SK-N-SH (cell line): Measurements from ENCODE around the gene ACTG2. TPM values are rescaled to one million over a fixed set of nuclear protein-coding genes. Genes with fewer than 3 reads are reported as not detected.

Experiments
- CTCF ChIA-PET: fragments of 300-600, 350-600 bp; formaldehyde crosslinking; extraction: SDS; loops from one replicate; lab custom pipeline; 2021; lab: Yijun Ruan, JAX
- POLR2A ChIA-PET: fragments of 350-600 bp; sonication (Branson Sonifier 250); formaldehyde crosslinking; extraction: SDS; loops from one replicate; lab custom pipeline; 2020; ENCODE audit warnings: antibody characterized with exemption, inconsistent platforms; lab: Yijun Ruan, JAX
- DNase-seq: peaks from one replicate; pipeline ENCODE4 v3.0.0; 2012
- H2AFZ ChIP-seq: fragments of 200-600 bp; sonication (generic); 2 replicates; pipeline ENCODE4 v1.8.1; 2016; ENCODE audit warnings: antibody characterized with exemption, mild to moderate bottlenecking, low read depth
- H3F3A ChIP-seq: fragments of 200-600 bp; sonication (generic); replicated peaks from 2 replicates; pipeline ENCODE3; 2016; ENCODE audit warnings: antibody characterized with exemption, mild to moderate bottlenecking; ENCODE audit not compliant: insufficient read depth
- H3K27ac ChIP-seq, 2 experiments: fragments of 200-500 bp in 1 of 2; fragments of 200-600 bp in 1 of 2; sonication (Bioruptor generic) in 1 of 2; sonication (generic), shearing (Covaris generic) in 1 of 2; 2 replicates each; pipeline versions ENCODE4 v1.5.1 to v1.6.1; 2014 to 2016; ENCODE audit warnings: low read depth in 2 of 2, inconsistent platforms in 1 of 2, low read length in 1 of 2, mild to moderate bottlenecking in 1 of 2, mixed read lengths in 1 of 2
- H3K27me3 ChIP-seq: fragments of 200-600 bp; sonication (generic), shearing (Covaris generic); 2 replicates; pipeline ENCODE4 v1.6.1; 2016; ENCODE audit warnings: mixed run types; ENCODE audit not compliant: insufficient read depth
- H3K36me3 ChIP-seq, 2 experiments: fragments of 200-500 bp in 1 of 2; fragments of 200-600 bp in 1 of 2; sonication (Bioruptor generic) in 1 of 2; sonication (generic) in 1 of 2; replicated peaks in 1 of 2; 2 replicates each; pipeline versions ENCODE3 to v1.5.1; 2014 to 2016; ENCODE audit warnings: low read length in 1 of 2, mild to moderate bottlenecking in 1 of 2; ENCODE audit not compliant: insufficient read depth in 2 of 2, control insufficient read depth in 1 of 2
- H3K4me1 ChIP-seq, 2 experiments: fragments of 200-500 bp in 1 of 2; fragments of 200-600 bp in 1 of 2; sonication (Bioruptor generic) in 1 of 2; sonication (generic), shearing (Covaris generic) in 1 of 2; 2 replicates each; pipeline versions ENCODE4 v1.5.1 to v1.6.1; 2014 to 2016; ENCODE audit warnings: low read depth in 1 of 2, low read length in 1 of 2, mixed run types in 1 of 2; ENCODE audit not compliant: insufficient read depth in 2 of 2, control insufficient read depth in 1 of 2
- H3K4me2 ChIP-seq: fragments of 200-600 bp; sonication (generic), shearing (Covaris generic); 2 replicates; pipeline ENCODE4 v1.6.1; 2017; ENCODE audit warnings: mixed run types
- H3K4me3 ChIP-seq, 2 experiments: fragments of 200-500 bp in 1 of 2; fragments of 200-600 bp in 1 of 2; sonication (Bioruptor generic) in 1 of 2; sonication (generic), shearing (Covaris generic) in 1 of 2; 2 replicates each; pipeline versions ENCODE4 v1.5.1 to v1.8.1; 2014 to 2016; ENCODE audit warnings: low read depth in 2 of 2, inconsistent platforms in 1 of 2, low read length in 1 of 2, mild to moderate bottlenecking in 1 of 2, mixed read lengths in 1 of 2, moderate library complexity in 1 of 2
- H3K79me2 ChIP-seq: fragments of 200-600 bp; sonication (generic); 2 replicates; pipeline ENCODE4 v1.8.1; 2017; ENCODE audit warnings: mild to moderate bottlenecking; ENCODE audit not compliant: insufficient read depth
- H3K9ac ChIP-seq: fragments of 200-600 bp; sonication (generic); 2 replicates; pipeline ENCODE4 v1.6.1; 2017; ENCODE audit warnings: mixed run types
- H3K9me2 ChIP-seq: fragments of 200-600 bp; sonication (generic); 2 replicates; pipeline ENCODE4 v1.6.1; 2017; ENCODE audit warnings: mixed run types
- H3K9me3 ChIP-seq: fragments of 200-600 bp; sonication (generic); 2 replicates; pipeline ENCODE4 v1.6.1; 2017; ENCODE audit warnings: mixed run types, mild to moderate bottlenecking, moderate library complexity
- H4K20me1 ChIP-seq: fragments of 200-600 bp; sonication (generic); 2 replicates; pipeline ENCODE4 v1.6.1; 2017; ENCODE audit warnings: mild to moderate bottlenecking, mixed run types; ENCODE audit not compliant: insufficient read depth
- ELF1 ChIP-seq: IDR thresholded peaks from 2 replicates; pipeline ENCODE4 v1.4.0; 2012
- EP300 ChIP-seq, 2 experiments: IDR thresholded peaks; 2 replicates each; pipeline versions ENCODE4 v1.4.0 to v1.6.1; 2012; ENCODE audit warnings: borderline replicate concordance in 1 of 2, low read depth in 1 of 2, low read length in 1 of 2
- FOSL2 ChIP-seq: IDR thresholded peaks from 2 replicates; pipeline ENCODE4 v1.4.0; 2012; ENCODE audit warnings: low read depth, mild to moderate bottlenecking, moderate library complexity, borderline replicate concordance
- FOXM1 ChIP-seq: IDR thresholded peaks from 2 replicates; pipeline ENCODE4 v1.4.0; 2012; ENCODE audit warnings: low read depth, mild to moderate bottlenecking
- JUND ChIP-seq: IDR thresholded peaks from 2 replicates; pipeline ENCODE4 v1.4.0; 2012
- MXI1 ChIP-seq: IDR thresholded peaks from 2 replicates; pipeline ENCODE4 v1.6.1; 2012; ENCODE audit warnings: mild to moderate bottlenecking, low read depth, low read length, improper control_type of control experiment
- POLR2AphosphoS5 ChIP-seq: IDR thresholded peaks from 2 replicates; pipeline ENCODE4 v1.6.1; 2012; ENCODE audit warnings: low read depth, low read length
- RAD21 ChIP-seq: IDR thresholded peaks from 2 replicates; pipeline ENCODE4 v1.6.1; 2012; ENCODE audit warnings: mild to moderate bottlenecking, low read length
- RCOR1 ChIP-seq: fragments of 150-350 bp; IDR thresholded peaks from 2 replicates; pipeline ENCODE4 v1.6.1; 2017; ENCODE audit warnings: antibody characterized with exemption, low read length
- RXRA ChIP-seq: IDR thresholded peaks from 2 replicates; pipeline ENCODE4 v1.4.0; 2012; ENCODE audit warnings: low read depth, mild to moderate bottlenecking, borderline replicate concordance
- TCF12 ChIP-seq: IDR thresholded peaks from 2 replicates; pipeline ENCODE4 v1.4.0; 2012
- WGBS: methylation state at CpG from one replicate; pipeline ENCODE4 v1.1.6; 2017; ENCODE audit warnings: low lambda C conversion rate; 5-methylcytosine and 5-hydroxymethylcytosine counted together
- polyA plus RNA-seq, 3 experiments: library from polyadenylated mRNA; depleted of rRNA; stranded (reverse); fragments of >200 nt; gene quantifications; 2 replicates each; pipeline ENCODE4 v1.2.3, GENCODE V29; 2012
- TF ChIP-seq, protein P1 (sequence below): IDR thresholded peaks from 2 replicates; pipeline ENCODE4 v1.4.0; 2012; ENCODE audit warnings: low read depth, borderline replicate concordance
- TF ChIP-seq, protein P2 (sequence below): fragments of 150-350 bp; IDR thresholded peaks from 2 replicates; pipeline ENCODE4 v1.6.1; 2017; ENCODE audit warnings: antibody characterized with exemption, low read length, low read depth, borderline replicate concordance
- TF ChIP-seq, protein P3 (sequence below): fragments of 200-600 bp; sonication (generic); IDR thresholded peaks from 2 replicates; pipeline ENCODE4 v1.6.1; 2017; ENCODE audit warnings: antibody characterized with exemption, mild to moderate bottlenecking, moderate library complexity

The ACTG2 gene
- polyA plus RNA-seq, 1 of the 3 experiments (the other 2 are of a cell fraction) = 0.25 TPM

DNA sequence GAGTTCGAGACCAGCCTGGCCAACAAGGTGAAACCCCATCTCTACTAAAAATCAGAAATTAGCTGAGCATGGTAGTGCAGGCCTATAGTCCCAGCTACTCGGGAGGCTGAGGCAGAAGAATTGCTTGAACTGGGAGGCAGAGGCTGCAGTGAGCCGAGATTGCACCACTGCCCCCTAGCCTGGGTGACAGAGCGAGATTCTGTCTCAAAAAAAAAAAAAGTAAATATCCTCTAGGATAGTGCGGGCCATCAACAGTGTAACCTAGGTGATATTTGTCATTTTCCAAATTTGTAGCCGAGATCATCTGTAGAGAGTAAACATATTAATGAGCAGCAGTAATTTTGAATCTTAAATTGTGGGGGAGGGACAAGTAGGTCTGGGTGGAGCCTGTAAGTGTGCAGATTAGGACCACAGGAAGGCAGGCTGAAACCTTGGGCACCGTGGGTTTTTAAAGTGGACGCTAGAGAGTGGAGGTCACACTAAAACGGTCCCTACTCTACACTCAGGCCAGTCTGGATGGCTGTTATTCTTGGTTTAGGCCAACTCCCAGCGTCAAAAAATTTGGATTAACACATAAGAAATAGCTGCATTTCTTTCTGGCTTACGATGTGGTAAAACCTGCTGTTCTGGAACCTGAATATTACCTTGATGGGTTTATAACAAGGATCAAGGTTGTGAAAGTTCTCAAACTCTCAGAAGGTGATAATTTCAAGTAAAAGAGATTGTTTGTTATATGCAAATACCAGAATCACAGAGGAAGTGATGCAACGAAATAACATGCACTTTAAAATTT lies 69.2 kb downstream of the ACTG2 start:
- TF ChIP-seq RXRA (no peak), RCOR1 (no peak), FOSL2 (no peak), FOXM1 (no peak), TCF12 (no peak), MXI1 (no peak), ELF1 (no peak), EP300 (IDR thresholded peaks at IDR 0.05; ENCODE audit: borderline replicate concordance in 1 of 2, low read depth in 1 of 2, low read length in 1 of 2) (no peak), JUND (no peak), RAD21 (no peak), POLR2AphosphoS5 (no peak)
- TF ChIP-seq, protein P1, sequence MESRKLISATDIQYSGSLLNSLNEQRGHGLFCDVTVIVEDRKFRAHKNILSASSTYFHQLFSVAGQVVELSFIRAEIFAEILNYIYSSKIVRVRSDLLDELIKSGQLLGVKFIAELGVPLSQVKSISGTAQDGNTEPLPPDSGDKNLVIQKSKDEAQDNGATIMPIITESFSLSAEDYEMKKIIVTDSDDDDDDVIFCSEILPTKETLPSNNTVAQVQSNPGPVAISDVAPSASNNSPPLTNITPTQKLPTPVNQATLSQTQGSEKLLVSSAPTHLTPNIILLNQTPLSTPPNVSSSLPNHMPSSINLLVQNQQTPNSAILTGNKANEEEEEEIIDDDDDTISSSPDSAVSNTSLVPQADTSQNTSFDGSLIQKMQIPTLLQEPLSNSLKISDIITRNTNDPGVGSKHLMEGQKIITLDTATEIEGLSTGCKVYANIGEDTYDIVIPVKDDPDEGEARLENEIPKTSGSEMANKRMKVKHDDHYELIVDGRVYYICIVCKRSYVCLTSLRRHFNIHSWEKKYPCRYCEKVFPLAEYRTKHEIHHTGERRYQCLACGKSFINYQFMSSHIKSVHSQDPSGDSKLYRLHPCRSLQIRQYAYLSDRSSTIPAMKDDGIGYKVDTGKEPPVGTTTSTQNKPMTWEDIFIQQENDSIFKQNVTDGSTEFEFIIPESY = no peak
- TF ChIP-seq, protein P2, sequence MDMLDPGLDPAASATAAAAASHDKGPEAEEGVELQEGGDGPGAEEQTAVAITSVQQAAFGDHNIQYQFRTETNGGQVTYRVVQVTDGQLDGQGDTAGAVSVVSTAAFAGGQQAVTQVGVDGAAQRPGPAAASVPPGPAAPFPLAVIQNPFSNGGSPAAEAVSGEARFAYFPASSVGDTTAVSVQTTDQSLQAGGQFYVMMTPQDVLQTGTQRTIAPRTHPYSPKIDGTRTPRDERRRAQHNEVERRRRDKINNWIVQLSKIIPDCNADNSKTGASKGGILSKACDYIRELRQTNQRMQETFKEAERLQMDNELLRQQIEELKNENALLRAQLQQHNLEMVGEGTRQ = no peak
- TF ChIP-seq, protein P3, sequence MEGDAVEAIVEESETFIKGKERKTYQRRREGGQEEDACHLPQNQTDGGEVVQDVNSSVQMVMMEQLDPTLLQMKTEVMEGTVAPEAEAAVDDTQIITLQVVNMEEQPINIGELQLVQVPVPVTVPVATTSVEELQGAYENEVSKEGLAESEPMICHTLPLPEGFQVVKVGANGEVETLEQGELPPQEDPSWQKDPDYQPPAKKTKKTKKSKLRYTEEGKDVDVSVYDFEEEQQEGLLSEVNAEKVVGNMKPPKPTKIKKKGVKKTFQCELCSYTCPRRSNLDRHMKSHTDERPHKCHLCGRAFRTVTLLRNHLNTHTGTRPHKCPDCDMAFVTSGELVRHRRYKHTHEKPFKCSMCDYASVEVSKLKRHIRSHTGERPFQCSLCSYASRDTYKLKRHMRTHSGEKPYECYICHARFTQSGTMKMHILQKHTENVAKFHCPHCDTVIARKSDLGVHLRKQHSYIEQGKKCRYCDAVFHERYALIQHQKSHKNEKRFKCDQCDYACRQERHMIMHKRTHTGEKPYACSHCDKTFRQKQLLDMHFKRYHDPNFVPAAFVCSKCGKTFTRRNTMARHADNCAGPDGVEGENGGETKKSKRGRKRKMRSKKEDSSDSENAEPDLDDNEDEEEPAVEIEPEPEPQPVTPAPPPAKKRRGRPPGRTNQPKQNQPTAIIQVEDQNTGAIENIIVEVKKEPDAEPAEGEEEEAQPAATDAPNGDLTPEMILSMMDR = no peak
- ChIA-PET CTCF (interaction anchor here (1.5 kb wide), 1 partner anchor 138 kb away, joined by 3 read pairs; no protein-coding TSS in a partner anchor), POLR2A (no interaction called here)
- no peaks in the 10 kb centered on the region for H3K9me3 ChIP-seq
- H4K20me1 ChIP-seq = no peaks in the 10 kb centered on the region
- H3K9ac ChIP-seq = no peak overlapping the region
- H3F3A ChIP-seq = peaks cover 9% of the 10 kb centered on the region
- no peak for DNase-seq
- peaks cover 20% of the 10 kb centered on the region in 2 experiments for H3K36me3 ChIP-seq
- no peaks in the 10 kb centered on the region for H3K79me2 ChIP-seq
- H3K4me3 ChIP-seq = no peak overlapping the region
- H3K27ac ChIP-seq = no peak overlapping the region
- 89% methylated on average over 12 of the region's 12 CpGs for WGBS
- H3K4me2 ChIP-seq = no peak overlapping the region
- H3K4me1 ChIP-seq = no peaks in the 10 kb centered on the region
- H3K9me2 ChIP-seq = no peaks in the 10 kb centered on the region
- H2AFZ ChIP-seq = no peak overlapping the region
- no peaks in the 10 kb centered on the region for H3K27me3 ChIP-seq
